HepG2 (cell line): ENCODE data around the gene MISP3. TPM values are rescaled to one million over a fixed set of nuclear protein-coding genes. Genes with fewer than 3 reads are reported as not detected.

ENCODE experiments used
- ARID3A ChIP-seq: IDR thresholded peaks from 2 replicates; pipeline ENCODE4 v1.6.1; 2012; ENCODE audit warnings: low read depth, low read length, improper control_type of control experiment
- ATF2 ChIP-seq: sonication (generic); formaldehyde crosslinking; IDR thresholded peaks from 2 replicates; pipeline ENCODE4 v1.4.0; 2020; ENCODE audit warnings: missing genetic modification reagents
- DDIT3 ChIP-seq: sonication (generic); formaldehyde crosslinking; IDR thresholded peaks from 2 replicates; pipeline ENCODE4 v1.4.0; 2020; ENCODE audit warnings: mild to moderate bottlenecking, missing genetic modification reagents
- EEA1 ChIP-seq: sonication (generic); formaldehyde crosslinking; IDR thresholded peaks from 2 replicates; pipeline ENCODE4 v1.5.1; 2020; ENCODE audit warnings: mild to moderate bottlenecking, missing genetic modification reagents, borderline replicate concordance
- HMGA1 ChIP-seq: sonication (generic); formaldehyde crosslinking; conservative IDR thresholded peaks from 2 replicates; pipeline ENCODE4 v1.4.0; 2020; ENCODE audit warnings: missing genetic modification reagents
- HNF1A ChIP-seq, 2 experiments: sonication (generic) in 1 of 2; formaldehyde crosslinking in 1 of 2; IDR thresholded peaks; 2 replicates each; pipeline versions ENCODE4 v1.4.0 to v1.6.1; 2016 to 2020; ENCODE audit warnings: borderline replicate concordance in 1 of 2, low read depth in 1 of 2, mild to moderate bottlenecking in 1 of 2, missing genetic modification reagents in 1 of 2
- KAT2B ChIP-seq: fragments of 150-350 bp; IDR thresholded peaks from 2 replicates; pipeline ENCODE4 v1.6.1; 2014; ENCODE audit warnings: low read depth, low read length, borderline replicate concordance
- KDM4B ChIP-seq: sonication (generic); formaldehyde crosslinking; IDR thresholded peaks from 2 replicates; pipeline ENCODE4 v1.4.0; 2020; ENCODE audit warnings: missing genetic modification reagents
- MAFF ChIP-seq: IDR thresholded peaks from 2 replicates; pipeline ENCODE4 v1.6.1; 2011; ENCODE audit warnings: low read depth, low read length, improper control_type of control experiment
- MIER3 ChIP-seq: IDR thresholded peaks from 2 replicates; pipeline ENCODE4 v1.6.1; 2016; ENCODE audit warnings: missing compliant biosample characterization, borderline replicate concordance
- MLX ChIP-seq: IDR thresholded peaks from 2 replicates; pipeline ENCODE4 v1.6.1; 2016
- NR2F6 ChIP-seq, 2 experiments: IDR thresholded peaks; 2 replicates each; pipeline ENCODE4 v1.6.1; 2016; ENCODE audit warnings: antibody characterized with exemption in 1 of 2, mild to moderate bottlenecking in 1 of 2
- SALL2 ChIP-seq: sonication (generic); formaldehyde crosslinking; IDR thresholded peaks from 2 replicates; pipeline ENCODE4 v1.8.1; 2023; ENCODE audit warnings: mild to moderate bottlenecking, missing genetic modification reagents, inconsistent platforms
- TARDBP ChIP-seq: sonication (generic); formaldehyde crosslinking; IDR thresholded peaks from 2 replicates; pipeline ENCODE4 v1.8.0; 2022; ENCODE audit warnings: mild to moderate bottlenecking, missing genetic modification reagents
- TBP ChIP-seq: sonication (generic); formaldehyde crosslinking; IDR thresholded peaks from 2 replicates; pipeline ENCODE4 v1.5.0; 2020; ENCODE audit warnings: missing genetic modification reagents
- THYN1 ChIP-seq: sonication (generic); formaldehyde crosslinking; IDR thresholded peaks from 2 replicates; pipeline ENCODE4 v1.8.1; 2023; ENCODE audit warnings: low read depth, mild to moderate bottlenecking, moderate library complexity, missing genetic modification reagents, borderline replicate concordance
- ZNF12 ChIP-seq: sonication (generic); formaldehyde crosslinking; IDR thresholded peaks from 2 replicates; pipeline ENCODE4 v1.5.0; 2020; ENCODE audit warnings: missing genetic modification reagents
- ZNF589 ChIP-seq: sonication (generic); formaldehyde crosslinking; conservative IDR thresholded peaks from 2 replicates; pipeline ENCODE4 v1.8.0; 2022; ENCODE audit warnings: mild to moderate bottlenecking, moderate library complexity, missing genetic modification reagents
- ZNF614 ChIP-seq: IDR thresholded peaks from 2 replicates; pipeline ENCODE4 v1.6.1; 2018; ENCODE audit warnings: missing biosample characterization, missing genetic modification reagents, inconsistent platforms, borderline replicate concordance
- ZNF7 ChIP-seq: IDR thresholded peaks from 2 replicates; pipeline ENCODE4 v1.6.1; 2016; ENCODE audit warnings: missing biosample characterization, missing genetic modification reagents
- ZNF709 ChIP-seq: sonication (generic); formaldehyde crosslinking; IDR thresholded peaks from 2 replicates; pipeline ENCODE4 v1.5.0; 2020; ENCODE audit warnings: mild to moderate bottlenecking, missing genetic modification reagents
- ZNF790 ChIP-seq: sonication (generic); formaldehyde crosslinking; IDR thresholded peaks from 2 replicates; pipeline ENCODE4 v1.8.0; 2022; ENCODE audit warnings: missing genetic modification reagents, mild to moderate bottlenecking, borderline replicate concordance
- polyA plus RNA-seq, 8 experiments: library from polyadenylated mRNA; depleted of rRNA in 3 of 8; stranded (reverse) in 7 of 8; unstranded in 1 of 8; fragments of >200 nt; fragmentation: Illumina TruSeq in 4 of 8; extraction: Trizol in 4 of 8; gene quantifications; 2 replicates each; pipeline versions ENCODE4 v1.2.1 to v1.2.3, GENCODE V29; 2011 to 2016; ENCODE audit warnings: low read depth in 4 of 8, missing spikeins in 1 of 8, mixed read lengths in 1 of 8; ENCODE audit not compliant: insufficient read depth in 1 of 8
- total RNA-seq, 5 experiments: library from RNA; depleted of rRNA; stranded (reverse); fragments of >200 nt; fragmentation: Illumina TruSeq; extraction: Trizol; gene quantifications; 2 replicates each; pipeline ENCODE4 v1.2.3, GENCODE V29; 2016; ENCODE audit warnings: low read depth in 1 of 5

Gene MISP3
- total and polyA plus RNA-seq, 2 of the 13 experiments (the other 11 are each of a cell fraction or from before 2014, with no cell fraction given), result 2.5 to 5.4 TPM

GRCh38 chr19:14072535-14073260 lies at the start of gene MISP3 (continued):
- TF ChIP-seq THYN1 (CRISPR knock-in tag) (no peak), ATF2 (0 out of 2 replicates have a peak, but pooled peaks have one; percentile 15), HMGA1 (CRISPR knock-in tag) (no peak), EEA1 (no peak), ARID3A (no peak), MLX (CRISPR knock-in tag) (0 out of 2 replicates have a peak, but pooled peaks have one; percentile 4), HNF1A (IDR thresholded peaks at IDR 0.05; ENCODE audit: low read depth) (no peak), HNF1A (CRISPR knock-in tag; IDR thresholded peaks at IDR 0.05; ENCODE audit: borderline replicate concordance) (no peak; the same call in 1 of the 2 replicates), ZNF709 (0 out of 2 replicates have a peak, but pooled peaks have one; percentile 55), TARDBP (CRISPR knock-in tag) (no peak), ZNF7 (CRISPR knock-in tag) (no peak), SALL2 (CRISPR knock-in tag) (no peak), ZNF589 (CRISPR knock-in tag) (no peak), MIER3 (CRISPR knock-in tag) (no peak), NR2F6 (IDR thresholded peaks at IDR 0.05) (no peak), NR2F6 (CRISPR knock-in tag; IDR thresholded peaks at IDR 0.05) (no peak), ZNF790 (CRISPR knock-in tag) (0 out of 2 replicates have a peak, but pooled peaks have one; percentile 59), MAFF (no peak), DDIT3 (no peak), ZNF614 (no peak), KDM4B (CRISPR knock-in tag) (no peak), KAT2B (no peak), TBP (CRISPR knock-in tag) (no peak), ZNF12 (CRISPR knock-in tag) (no peak)
